ENCODE data around the gene LRWD1. TPM values are rescaled to one million over a fixed set of nuclear protein-coding genes. Genes with fewer than 3 reads are reported as not detected.

The LRWD1 gene
- total and polyA plus RNA-seq, 11 donors, result 4.7 to 26.4 (median 9.7) TPM

- peaks cover 5 to 23% (median 19%) of the 10 kb centered on the region in 12 donors for H3K4me1 ChIP-seq
- no peak overlapping the region for H3K4me3 ChIP-seq
- no peaks in the 10 kb centered on the region for H3K9me3 ChIP-seq
- H3K27ac ChIP-seq, result no peak overlapping the region
- TF ChIP-seq CTCF (IDR thresholded peaks at IDR 0.05) (no peak), POLR2A (IDR thresholded peaks at IDR 0.05) (no peak)
- intact Hi-C loops (cut with DNase I), result loop anchor here in 1 of 10 donors (5.0 kb wide), 1 partner anchor 51 kb away; no protein-coding TSS in a partner anchor
- DNase-seq (peak in 2 of 5 donors; percentile 24 to 60), ATAC-seq (no peak)
- no peaks in the 10 kb centered on the region for H3K27me3 ChIP-seq
- H3K36me3 ChIP-seq, result peaks cover 0 to 35% (median 14%) of the 10 kb centered on the region in 9 donors
- 89 to 97% (median 93%) methylated on average over 11 to 24 of the region's 24 CpGs for WGBS, 4 donors
Measured at GRCh38 chr7:102467581-102468477, 3.0 kb downstream of the LRWD1 start.

GRCh38 chr7:102468478-102469350, 3.9 kb downstream of the LRWD1 start:
- no peaks in the 10 kb centered on the region for H3K9me3 ChIP-seq
- no peak for ATAC-seq
- H3K4me3 ChIP-seq, result no peak overlapping the region
- WGBS, 4 donors, result 84 to 88% (median 87%) methylated on average over 31 to 40 of the region's 40 CpGs
- TF ChIP-seq CTCF (IDR thresholded peaks at IDR 0.05), result no peak
- TF ChIP-seq POLR2A (IDR thresholded peaks at IDR 0.05), result no peak
- DNase-seq, result peak in 3 of 5 donors; percentile 11 to 63 (median 29)
- H3K27me3 ChIP-seq, result no peaks in the 10 kb centered on the region
- no peak overlapping the region for H3K27ac ChIP-seq
- intact Hi-C loops (cut with DNase I), result loop anchor here in 1 of 10 donors (5.0 kb wide), 1 partner anchor 51 kb away; no protein-coding TSS in a partner anchor
- peaks cover 2 to 19% (median 15%) of the 10 kb centered on the region in 12 donors for H3K4me1 ChIP-seq
- H3K36me3 ChIP-seq, result peaks cover 0 to 44% (median 23%) of the 10 kb centered on the region in 9 donors

- Histone ChIP-seq H3K9me3 (no peaks in the 10 kb centered on the region), H3K4me3 (no peak overlapping the region), H3K27ac (no peak overlapping the region), H3K4me1 (peaks cover 0 to 13% (median 10%) of the 10 kb centered on the region in 12 donors), H3K27me3 (no peaks in the 10 kb centered on the region), H3K36me3 (peaks cover 0 to 47% (median 24%) of the 10 kb centered on the region in 9 donors)
- intact Hi-C loops (cut with DNase I), result loop anchor here in 1 of 10 donors (5.0 kb wide), 1 partner anchor 52 kb away; no protein-coding TSS in a partner anchor
- TF ChIP-seq CTCF (IDR thresholded peaks at IDR 0.05), result no peak
- TF ChIP-seq POLR2A (IDR thresholded peaks at IDR 0.05), result no peak
- ATAC-seq (no peak), DNase-seq (peak in 3 of 5 donors; percentile 8 to 46 (median 20))
- 88 to 92% (median 89%) methylated on average over 15 to 24 of the region's 24 CpGs for WGBS, 4 donors
Measured at GRCh38 chr7:102469351-102469971, 4.7 kb downstream of the LRWD1 start.

Data from heart left ventricle (tissue), 16 donors.